IgD-negative memory B cell (primary cell): ENCODE results near the gene WDR48. TPM values are rescaled to one million over a fixed set of nuclear protein-coding genes. Genes with fewer than 3 reads are reported as not detected.
"Not testable (repeated sequence)": the region's sequence is repeated elsewhere in the genome, so short reads cannot be mapped to it uniquely, and the experiment has no call there.

Source experiments
- H3K27ac Mint-ChIP-seq, 3 donors: one replicate each; pipeline ENCODE4 v1.8.0; 2020 to 2022; ENCODE audit warnings: mild to moderate bottlenecking in 3 of 3, mixed read lengths in 3 of 3, moderate library complexity in 1 of 3
- H3K27me3 Mint-ChIP-seq: one replicate; pipeline ENCODE4 v1.8.0; 2021; ENCODE audit warnings: mixed read lengths
- H3K36me3 Mint-ChIP-seq: one replicate; pipeline ENCODE4 v1.8.0; 2020; ENCODE audit warnings: mild to moderate bottlenecking, mixed read lengths
- H3K4me1 Mint-ChIP-seq, 3 donors: one replicate each; pipeline ENCODE4 v1.8.0; 2020 to 2022; ENCODE audit warnings: mixed read lengths in 3 of 3, mild to moderate bottlenecking in 1 of 3
- H3K4me3 Mint-ChIP-seq, 4 donors: one replicate each; pipeline ENCODE4 v1.8.0; 2020 to 2022; ENCODE audit warnings: mild to moderate bottlenecking in 4 of 4, mixed read lengths in 4 of 4, moderate library complexity in 3 of 4
- H3K9me3 Mint-ChIP-seq, 3 donors: one replicate each; pipeline ENCODE4 v1.8.0; 2020 to 2021; ENCODE audit warnings: mixed read lengths in 3 of 3, mild to moderate bottlenecking in 1 of 3
- polyA plus RNA-seq: library from polyadenylated mRNA; unstranded; fragments of 300-500 nt; fragmentation: Illumina TruSeq; gene quantifications from one replicate; pipeline ENCODE4 v1.2.3, GENCODE V29; 2021

The WDR48 gene
- polyA plus RNA-seq, 1 donor from 2014 or later = 40.5 TPM

GRCh38 chr3:39038165-39038564 lies 13.7 kb upstream of the WDR48 start:
- peaks cover 4% of the 10 kb centered on the region for H3K27me3 Mint-ChIP-seq
- no peak overlapping the region for H3K4me3 Mint-ChIP-seq
- peaks cover 0 to 13% (median 5%) of the 10 kb centered on the region in 3 donors for H3K9me3 Mint-ChIP-seq
- no peak overlapping the region for H3K27ac Mint-ChIP-seq
- H3K4me1 Mint-ChIP-seq = no peaks in the 10 kb centered on the region
- H3K36me3 Mint-ChIP-seq = peaks cover 7% of the 10 kb centered on the region

GRCh38 chr3:39050029-39050428 lies 1.8 kb upstream of the WDR48 start:
- Mint-ChIP-seq H3K9me3 (no peaks in the 10 kb centered on the region), H3K36me3 (peaks cover 3% of the 10 kb centered on the region), H3K27me3 (peaks cover 1% of the 10 kb centered on the region), H3K4me1 (peaks cover 13 to 35% (median 16%) of the 10 kb centered on the region in 3 donors), H3K4me3 (peak overlapping the region in 2 of 4 donors; percentile 19 to 39), H3K27ac (peak overlapping the region in 2 of 3 donors; percentile 10 to 28)

DNA sequence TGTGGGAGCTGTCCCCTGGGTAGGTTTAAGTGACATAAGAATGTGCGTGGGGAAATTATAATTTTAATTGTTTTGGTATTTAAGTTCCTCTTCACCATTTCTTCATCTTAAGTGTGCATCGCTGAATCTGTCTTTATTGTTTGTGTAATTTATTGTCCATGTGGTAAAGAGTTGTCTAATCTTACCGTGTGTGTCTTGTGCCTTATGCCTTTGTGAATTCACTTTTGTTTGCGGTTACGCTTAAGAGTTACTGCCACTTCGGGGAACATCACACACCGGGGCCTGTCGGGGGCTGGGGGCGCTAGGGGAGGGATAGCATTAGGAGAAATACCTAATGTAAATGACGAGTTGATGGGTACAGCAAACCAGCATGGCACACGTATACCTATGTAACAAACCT lies 767 bp downstream of the WDR48 start:
- Mint-ChIP-seq H3K4me3 (peak overlapping the region; percentile 91 to 97 (median 94)), H3K27ac (peak overlapping the region; percentile 87 to 99 (median 98)), H3K9me3 (no peaks in the 10 kb centered on the region), H3K27me3 (no peaks in the 10 kb centered on the region), H3K36me3 (peaks cover 4% of the 10 kb centered on the region), H3K4me1 (peaks cover 27 to 49% (median 33%) of the 10 kb centered on the region in 3 donors)

GRCh38 chr3:39053696-39054095 lies 1.9 kb downstream of the WDR48 start:
- H3K27ac Mint-ChIP-seq = peak overlapping the region in 1 of 3 donors; percentile 18
- peaks cover 3% of the 10 kb centered on the region for H3K36me3 Mint-ChIP-seq
- peak overlapping the region in 3 of 4 donors; percentile 45 to 91 (median 83) for H3K4me3 Mint-ChIP-seq
- peaks cover 29 to 53% (median 33%) of the 10 kb centered on the region in 3 donors for H3K4me1 Mint-ChIP-seq
- H3K27me3 Mint-ChIP-seq = no peaks in the 10 kb centered on the region
- H3K9me3 Mint-ChIP-seq = no peaks in the 10 kb centered on the region

GRCh38 chr3:39056151-39056550 lies 4.3 kb downstream of the WDR48 start:
- peaks cover 32 to 51% (median 42%) of the 10 kb centered on the region in 3 donors for H3K4me1 Mint-ChIP-seq
- H3K36me3 Mint-ChIP-seq = peaks cover 5% of the 10 kb centered on the region
- no peaks in the 10 kb centered on the region for H3K27me3 Mint-ChIP-seq
- peak overlapping the region in 1 of 4 donors; percentile 19 for H3K4me3 Mint-ChIP-seq
- no peak overlapping the region for H3K27ac Mint-ChIP-seq
- H3K9me3 Mint-ChIP-seq = peaks cover 0 to 4% (median 0%) of the 10 kb centered on the region in 3 donors

DNA sequence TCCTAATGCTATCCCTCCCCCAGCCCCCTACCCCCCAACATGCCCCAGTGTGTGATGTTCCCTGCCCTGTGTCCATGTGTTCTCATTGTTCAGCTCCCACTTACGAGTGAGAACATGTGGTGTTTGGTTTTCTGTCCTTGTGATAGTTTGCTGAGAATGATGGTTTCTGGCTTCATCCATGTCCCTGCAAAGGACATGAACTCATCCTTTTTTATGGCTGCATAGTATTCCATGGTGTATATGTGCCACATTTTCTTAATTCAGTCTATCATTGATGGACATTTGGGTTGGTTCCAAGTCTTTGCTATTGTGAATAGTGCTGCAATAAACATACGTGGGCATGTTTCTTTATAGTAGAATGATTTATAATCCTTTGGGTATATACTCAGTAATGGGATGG lies 9.4 kb downstream of the WDR48 start:
- H3K27ac Mint-ChIP-seq, H3K36me3 Mint-ChIP-seq, H3K4me3 Mint-ChIP-seq, H3K27me3 Mint-ChIP-seq, H3K9me3 Mint-ChIP-seq: not testable (repeated sequence)
- H3K4me1 Mint-ChIP-seq = peaks cover 28 to 40% (median 29%) of the 10 kb centered on the region in 3 donors

DNA sequence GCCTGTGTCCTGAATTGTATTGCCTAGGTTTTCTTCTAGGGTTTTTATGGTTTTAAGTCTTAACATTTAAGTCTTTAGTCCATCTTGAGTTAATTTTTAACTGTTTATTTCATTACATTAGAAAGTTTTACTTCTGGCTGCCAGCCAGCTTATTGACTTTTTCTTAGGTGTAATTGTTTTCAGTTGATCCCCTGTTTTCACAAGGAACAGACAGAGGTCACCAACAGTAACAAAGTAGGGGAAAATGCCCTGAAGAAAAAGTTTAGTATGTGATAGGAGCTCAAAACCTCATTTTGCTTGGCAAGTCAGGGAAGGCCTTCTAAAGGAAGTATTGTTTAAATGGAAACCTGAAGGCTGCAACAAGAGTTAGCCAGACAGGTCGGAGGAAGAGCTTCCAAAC lies 10.4 kb downstream of the WDR48 start:
- peaks cover 2% of the 10 kb centered on the region for H3K36me3 Mint-ChIP-seq
- H3K27me3 Mint-ChIP-seq = no peaks in the 10 kb centered on the region
- H3K4me3 Mint-ChIP-seq = peak overlapping the region in 1 of 4 donors; percentile 39
- H3K9me3 Mint-ChIP-seq = peaks cover 0 to 4% (median 0%) of the 10 kb centered on the region in 3 donors
- H3K4me1 Mint-ChIP-seq = peaks cover 18 to 31% (median 21%) of the 10 kb centered on the region in 3 donors
- peak overlapping the region in 1 of 3 donors; percentile 64 for H3K27ac Mint-ChIP-seq

DNA sequence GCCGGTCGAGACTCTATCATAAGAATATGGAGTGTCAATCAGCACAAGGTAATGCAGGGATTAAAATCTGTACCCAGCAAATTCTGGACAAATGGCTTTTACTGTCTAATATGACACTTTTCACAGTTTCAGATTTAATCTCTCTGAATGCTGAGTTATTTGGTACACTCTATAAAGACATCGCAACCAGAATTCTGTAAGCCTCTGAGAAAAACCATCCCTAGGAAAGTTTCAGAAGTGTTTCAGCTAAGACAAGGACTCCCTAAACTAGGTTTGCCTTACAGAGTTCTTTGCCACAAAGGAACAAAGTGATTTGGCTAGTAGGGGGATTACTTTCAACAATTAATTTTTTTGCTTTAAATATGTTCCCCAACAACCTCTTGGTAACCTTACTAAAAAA lies 11.3 kb downstream of the WDR48 start:
- peaks cover 18 to 30% (median 21%) of the 10 kb centered on the region in 3 donors for H3K4me1 Mint-ChIP-seq
- H3K27ac Mint-ChIP-seq = no peak overlapping the region
- H3K27me3 Mint-ChIP-seq = no peaks in the 10 kb centered on the region
- H3K36me3 Mint-ChIP-seq = peaks cover 4% of the 10 kb centered on the region
- H3K4me3 Mint-ChIP-seq = no peak overlapping the region
- peaks cover 0 to 4% (median 0%) of the 10 kb centered on the region in 3 donors for H3K9me3 Mint-ChIP-seq

GRCh38 chr3:39064646-39065045 lies 12.8 kb downstream of the WDR48 start:
- Mint-ChIP-seq H3K9me3 (peaks cover 0 to 4% (median 0%) of the 10 kb centered on the region in 3 donors), H3K27me3 (no peaks in the 10 kb centered on the region), H3K36me3 (peaks cover 4% of the 10 kb centered on the region), H3K4me3 (no peak overlapping the region), H3K27ac (peak overlapping the region in 1 of 3 donors; percentile 0), H3K4me1 (peaks cover 10 to 22% (median 16%) of the 10 kb centered on the region in 3 donors)

DNA sequence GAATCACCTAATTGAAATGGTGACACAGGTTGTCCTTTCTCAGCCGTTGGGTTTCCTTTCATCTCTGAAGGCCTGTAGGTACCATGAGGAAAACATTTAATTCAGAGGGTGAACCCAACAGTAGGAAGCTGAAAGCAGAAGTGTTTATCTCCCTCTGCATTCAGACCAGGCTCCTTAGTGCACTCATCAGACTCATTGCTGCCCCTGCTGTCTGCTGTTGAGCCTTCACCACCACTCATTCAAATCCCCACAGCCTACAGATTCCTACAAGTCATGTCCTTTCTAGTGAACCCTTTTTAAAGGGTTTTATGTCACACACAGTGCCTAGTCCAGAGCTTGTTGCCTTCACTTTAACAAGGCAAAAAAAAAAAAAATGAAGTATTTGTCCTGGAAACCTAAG lies 13.4 kb downstream of the WDR48 start:
- peak overlapping the region in 1 of 3 donors; percentile 0 for H3K27ac Mint-ChIP-seq
- peaks cover 9 to 22% (median 16%) of the 10 kb centered on the region in 3 donors for H3K4me1 Mint-ChIP-seq
- no peaks in the 10 kb centered on the region for H3K27me3 Mint-ChIP-seq
- peaks cover 0 to 3% (median 0%) of the 10 kb centered on the region in 3 donors for H3K9me3 Mint-ChIP-seq
- H3K36me3 Mint-ChIP-seq = peaks cover 3% of the 10 kb centered on the region
- H3K4me3 Mint-ChIP-seq = no peak overlapping the region

- Mint-ChIP-seq H3K9me3 (no peaks in the 10 kb centered on the region), H3K4me1 (peaks cover 7 to 11% (median 9%) of the 10 kb centered on the region in 3 donors), H3K4me3 (no peak overlapping the region), H3K27ac (no peak overlapping the region), H3K36me3 (peaks cover 8% of the 10 kb centered on the region), H3K27me3 (no peaks in the 10 kb centered on the region)
Observed at GRCh38 chr3:39067286-39067685, 15.5 kb downstream of the WDR48 start.

- H3K4me3 Mint-ChIP-seq = no peak overlapping the region
- H3K27me3 Mint-ChIP-seq = no peaks in the 10 kb centered on the region
- peaks cover 21% of the 10 kb centered on the region for H3K36me3 Mint-ChIP-seq
- no peaks in the 10 kb centered on the region for H3K9me3 Mint-ChIP-seq
- H3K4me1 Mint-ChIP-seq = peaks cover 7 to 10% (median 9%) of the 10 kb centered on the region in 3 donors
- no peak overlapping the region for H3K27ac Mint-ChIP-seq
Observed at GRCh38 chr3:39068556-39068955, 16.7 kb downstream of the WDR48 start.

DNA sequence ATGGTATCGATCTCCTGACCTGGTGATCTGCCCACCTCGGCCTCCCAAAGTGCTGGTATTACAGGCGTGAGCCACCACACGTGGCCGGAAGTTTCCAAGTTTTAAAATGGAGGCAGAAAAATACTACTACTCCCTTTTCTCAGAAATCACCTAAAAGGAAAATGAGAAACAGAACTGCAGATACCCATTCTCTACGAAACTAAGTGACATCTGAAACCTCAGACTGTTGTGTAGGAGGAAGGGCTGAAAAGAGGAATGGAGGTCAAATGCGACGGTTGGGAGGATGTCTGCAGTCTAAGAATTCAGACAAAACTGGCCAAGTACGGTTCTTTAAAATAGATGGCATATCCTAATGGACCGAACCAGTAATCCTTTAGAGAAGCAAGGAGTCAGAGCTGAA lies 24.1 kb downstream of the WDR48 start:
- H3K36me3 Mint-ChIP-seq = peaks cover 26% of the 10 kb centered on the region
- H3K4me1 Mint-ChIP-seq = peaks cover 0 to 8% (median 0%) of the 10 kb centered on the region in 3 donors
- H3K4me3 Mint-ChIP-seq = no peak overlapping the region
- no peaks in the 10 kb centered on the region for H3K9me3 Mint-ChIP-seq
- H3K27ac Mint-ChIP-seq = peak overlapping the region in 1 of 3 donors; percentile 57
- H3K27me3 Mint-ChIP-seq = no peaks in the 10 kb centered on the region

DNA sequence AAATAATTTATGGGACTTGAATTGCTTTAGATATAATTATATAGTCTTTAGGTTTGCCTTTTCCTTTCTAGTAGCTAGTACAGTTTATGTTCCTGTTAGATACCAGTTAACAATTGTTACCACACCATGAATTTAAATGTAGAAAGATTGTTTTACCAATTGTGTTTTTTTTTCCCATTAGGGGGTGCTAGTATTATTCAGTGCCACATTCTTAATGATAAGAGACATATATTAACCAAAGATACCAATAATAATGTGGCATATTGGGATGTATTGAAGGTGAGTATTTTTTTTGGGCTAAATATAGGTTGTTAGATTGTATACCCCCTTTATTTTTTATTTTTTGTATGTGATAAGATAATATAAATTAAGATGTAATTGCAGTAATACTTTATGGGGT lies 27.7 kb downstream of the WDR48 start:
- Mint-ChIP-seq H3K36me3 (peaks cover 13% of the 10 kb centered on the region), H3K9me3 (no peaks in the 10 kb centered on the region), H3K27ac (peak overlapping the region in 1 of 3 donors; percentile 19), H3K4me3 (no peak overlapping the region), H3K27me3 (no peaks in the 10 kb centered on the region), H3K4me1 (peaks cover 0 to 12% (median 6%) of the 10 kb centered on the region in 3 donors)

DNA sequence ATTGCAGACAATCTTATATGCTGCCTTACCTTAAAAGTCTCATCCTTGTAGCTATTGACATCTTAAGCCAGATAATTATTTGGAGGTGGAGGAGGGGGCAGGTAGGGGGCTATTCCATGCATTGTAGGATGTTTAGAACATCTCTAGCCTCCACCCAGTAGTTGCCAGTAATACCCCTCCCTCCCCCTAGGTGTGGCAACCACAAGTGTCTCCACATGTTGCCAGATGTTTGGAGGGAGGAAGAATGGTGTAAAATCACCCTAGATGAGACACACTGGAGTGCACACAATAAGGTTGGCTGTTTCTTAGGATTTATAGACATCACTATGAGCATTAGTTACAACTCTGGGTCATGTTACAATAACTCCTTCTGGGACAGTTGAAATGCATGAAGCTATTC lies 28.2 kb downstream of the WDR48 start:
- Mint-ChIP-seq H3K27ac (no peak overlapping the region), H3K27me3 (no peaks in the 10 kb centered on the region), H3K4me3 (no peak overlapping the region), H3K36me3 (peaks cover 11% of the 10 kb centered on the region), H3K4me1 (peaks cover 0 to 12% (median 6%) of the 10 kb centered on the region in 3 donors), H3K9me3 (no peaks in the 10 kb centered on the region)

DNA sequence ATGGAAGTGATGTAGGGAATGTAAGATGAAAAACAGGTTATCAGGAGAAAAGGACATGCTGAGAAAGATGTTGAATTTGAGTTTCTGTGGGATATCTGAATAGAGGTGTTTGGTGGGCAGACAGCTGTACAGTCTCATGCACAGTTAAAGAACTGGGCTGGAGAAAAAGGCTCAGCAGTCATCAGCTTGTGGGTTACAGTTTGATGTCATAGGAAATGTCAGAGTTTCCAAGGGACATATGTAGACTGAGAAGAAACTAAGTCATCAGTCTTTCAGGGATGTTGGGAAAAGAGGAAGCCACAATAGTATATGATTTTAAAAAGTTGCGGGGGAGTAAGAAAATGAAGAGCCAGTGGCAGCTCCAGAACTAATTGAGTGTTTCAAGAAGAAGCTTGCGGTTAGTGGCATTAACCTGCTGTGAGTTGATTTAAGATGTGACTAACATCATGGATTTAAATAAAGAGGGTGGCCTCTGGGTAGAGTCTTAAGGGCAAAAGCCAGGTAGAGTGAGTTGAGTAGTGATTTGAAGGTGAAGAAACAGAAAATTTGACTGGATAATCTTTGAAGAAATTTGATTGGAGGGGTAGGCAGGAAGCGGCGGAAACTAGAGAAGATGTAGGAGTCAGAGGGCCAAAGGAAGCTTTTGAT lies 31.0 kb downstream of the WDR48 start:
- Mint-ChIP-seq H3K27me3 (no peaks in the 10 kb centered on the region), H3K9me3 (no peaks in the 10 kb centered on the region), H3K36me3 (peaks cover 6% of the 10 kb centered on the region), H3K4me3 (no peak overlapping the region), H3K4me1 (peaks cover 12 to 24% (median 20%) of the 10 kb centered on the region in 3 donors), H3K27ac (no peak overlapping the region)
